H9 (cell line): ENCODE measurements around the gene ATP11C. TPM values are rescaled to one million over a fixed set of nuclear protein-coding genes. Genes with fewer than 3 reads are reported as not detected.

Experiments
- DNase-seq: peaks from one replicate; pipeline ENCODE4 v3.0.0-alpha.2; 2017
- H2AFZ ChIP-seq: one replicate; pipeline ENCODE4 v1.6.1; 2013; ENCODE audit warnings: mild to moderate bottlenecking, low read length, control low read depth, moderate library complexity
- H2AK5ac ChIP-seq: 2 replicates; pipeline ENCODE4 v1.6.1; 2013; ENCODE audit warnings: low read length, control low read depth, mixed read lengths; ENCODE audit not compliant: insufficient read length
- H2BK120ac ChIP-seq: one replicate; pipeline ENCODE4 v1.6.1; 2013; ENCODE audit warnings: low read depth, mild to moderate bottlenecking, low read length, control low read depth, inconsistent platforms; ENCODE audit not compliant: poor library complexity, severe bottlenecking
- H2BK12ac ChIP-seq: 2 replicates; pipeline ENCODE4 v1.6.1; 2013; ENCODE audit warnings: low read length, control low read depth, mixed read lengths, low read depth; ENCODE audit not compliant: insufficient read length
- H2BK15ac ChIP-seq: 2 replicates; pipeline ENCODE4 v1.6.1; 2013; ENCODE audit warnings: low read depth, low read length, control low read depth
- H2BK20ac ChIP-seq: one replicate; pipeline ENCODE4 v1.6.1; 2013; ENCODE audit warnings: low read depth, mild to moderate bottlenecking, low read length, control low read depth, inconsistent platforms; ENCODE audit not compliant: poor library complexity, severe bottlenecking
- H2BK5ac ChIP-seq: 2 replicates; pipeline ENCODE4 v1.6.1; 2013; ENCODE audit warnings: low read length, control low read depth, mixed read lengths; ENCODE audit not compliant: insufficient read length
- H3K14ac ChIP-seq: 2 replicates; pipeline ENCODE4 v1.6.1; 2013; ENCODE audit warnings: low read length, control low read depth; ENCODE audit not compliant: insufficient read depth
- H3K18ac ChIP-seq: 2 replicates; pipeline ENCODE4 v1.6.1; 2013; ENCODE audit warnings: low read depth, mild to moderate bottlenecking, mixed read lengths, low read length, control low read depth; ENCODE audit not compliant: insufficient read length
- H3K23ac ChIP-seq: 2 replicates; pipeline ENCODE4 v1.6.1; 2013; ENCODE audit warnings: low read length, control low read depth, mixed read lengths, low read depth; ENCODE audit not compliant: insufficient read length
- H3K23me2 ChIP-seq: 2 replicates; pipeline ENCODE4 v1.6.1; 2013; ENCODE audit warnings: low read depth, mild to moderate bottlenecking, mixed read lengths, low read length, control low read depth; ENCODE audit not compliant: insufficient read length, poor library complexity, severe bottlenecking
- H3K27ac ChIP-seq: 2 replicates; pipeline ENCODE4 v1.5.1; 2013; ENCODE audit warnings: low read length, control low read depth, mixed read lengths, low read depth; ENCODE audit not compliant: insufficient read length
- H3K27me3 ChIP-seq: 2 replicates; pipeline ENCODE4 v1.6.1; 2013; ENCODE audit warnings: low read length, control low read depth, inconsistent platforms; ENCODE audit not compliant: insufficient read depth
- H3K4ac ChIP-seq: 2 replicates; pipeline ENCODE4 v1.6.1; 2013; ENCODE audit warnings: low read depth, mild to moderate bottlenecking, control low read depth, inconsistent platforms, low read length, moderate library complexity
- H3K4me1 ChIP-seq: 2 replicates; pipeline ENCODE4 v1.6.1; 2013; ENCODE audit warnings: low read length, control low read depth, inconsistent platforms; ENCODE audit not compliant: insufficient read depth
- H3K4me2 ChIP-seq: 2 replicates; pipeline ENCODE4 v1.6.1; 2013; ENCODE audit warnings: low read length, control low read depth, mixed read lengths; ENCODE audit not compliant: insufficient read length, insufficient read depth
- H3K56ac ChIP-seq: 2 replicates; pipeline ENCODE4 v1.6.1; 2013; ENCODE audit warnings: low read depth, mild to moderate bottlenecking, mixed read lengths, low read length, control low read depth; ENCODE audit not compliant: insufficient read length
- H3K79me1 ChIP-seq: 2 replicates; pipeline ENCODE4 v1.6.1; 2013; ENCODE audit warnings: low read depth, mild to moderate bottlenecking, moderate library complexity, low read length, control low read depth, inconsistent platforms; ENCODE audit not compliant: insufficient read depth, poor library complexity, severe bottlenecking
- H3K79me2 ChIP-seq: 2 replicates; pipeline ENCODE4 v1.6.1; 2013; ENCODE audit warnings: low read length, control low read depth, inconsistent platforms; ENCODE audit not compliant: insufficient read depth
- H3K9ac ChIP-seq: 2 replicates; pipeline ENCODE4 v1.6.1; 2013; ENCODE audit warnings: low read length, control low read depth, mixed read lengths; ENCODE audit not compliant: insufficient read length; ENCODE audit errors: extremely low read depth
- H3K9me3 ChIP-seq: one replicate; pipeline ENCODE4 v1.6.1; 2013; ENCODE audit warnings: low read depth, low read length, inconsistent platforms; ENCODE audit not compliant: control insufficient read depth
- H3T11ph ChIP-seq: one replicate; pipeline ENCODE4 v1.6.1; 2013; ENCODE audit warnings: mild to moderate bottlenecking, low read length, control low read depth, inconsistent platforms
- H4K20me1 ChIP-seq: one replicate; pipeline ENCODE4 v1.6.1; 2013; ENCODE audit not compliant: control insufficient read depth, insufficient read length, insufficient read depth
- H4K5ac ChIP-seq: 2 replicates; pipeline ENCODE4 v1.6.1; 2013; ENCODE audit warnings: low read depth, mild to moderate bottlenecking, mixed read lengths, low read length, control low read depth; ENCODE audit not compliant: insufficient read length
- H4K8ac ChIP-seq: replicated peaks from 2 replicates; pipeline ENCODE4 v1.6.1; 2013; ENCODE audit warnings: low read length, control low read depth, mixed read lengths, low read depth; ENCODE audit not compliant: insufficient read length
- H4K91ac ChIP-seq: 2 replicates; pipeline ENCODE4 v1.6.1; 2013; ENCODE audit warnings: low read depth, mild to moderate bottlenecking, moderate library complexity, mixed read lengths, low read length, control low read depth; ENCODE audit not compliant: insufficient read length
- H3K27ac Mint-ChIP-seq, 3 experiments: 2 replicates in 2 of 3; 3 replicates in 1 of 3; pipeline ENCODE4 v1.8.0; 2020 to 2021; ENCODE audit warnings: mixed read lengths in 3 of 3, mild to moderate bottlenecking in 1 of 3, moderate library complexity in 1 of 3
- H3K27me3 Mint-ChIP-seq: 2 replicates; pipeline ENCODE4 v1.8.0; 2021; ENCODE audit warnings: low read depth, mild to moderate bottlenecking, moderate library complexity, mixed read lengths
- H3K36me3 Mint-ChIP-seq, 3 experiments: 2 replicates in 2 of 3; 3 replicates in 1 of 3; pipeline ENCODE4 v1.8.0; 2020 to 2021; ENCODE audit warnings: low read depth in 3 of 3, mixed read lengths in 3 of 3; ENCODE audit not compliant: insufficient read depth in 1 of 3
- H3K4me1 Mint-ChIP-seq, 2 experiments: 2 replicates each; pipeline ENCODE4 v1.8.0; 2020; ENCODE audit warnings: mixed read lengths in 2 of 2
- H3K4me3 Mint-ChIP-seq, 2 experiments: 2 replicates in 1 of 2; 3 replicates in 1 of 2; pipeline ENCODE4 v1.8.0; 2020 to 2021; ENCODE audit warnings: mild to moderate bottlenecking in 2 of 2, mixed read lengths in 2 of 2, moderate library complexity in 1 of 2
- H3K9me3 Mint-ChIP-seq, 2 experiments: 2 replicates in 1 of 2; 3 replicates in 1 of 2; pipeline ENCODE4 v1.8.0; 2020; ENCODE audit warnings: mild to moderate bottlenecking in 2 of 2, mixed read lengths in 2 of 2, moderate library complexity in 1 of 2
- CTCF ChIP-seq: fragments of 200-600 bp; sonication (generic); conservative IDR thresholded peaks from 3 replicates; pipeline ENCODE4 v1.8.0; 2021; ENCODE audit warnings: antibody characterized with exemption, mild to moderate bottlenecking
- WGBS: extraction: QIAGEN DNeasy Blood & Tissue Kit; methylation state at CpG from one replicate; pipeline ENCODE4 v1.1.7; 2013; ENCODE audit warnings: missing lambda C conversion rate, low lambda C conversion rate, mixed read lengths; ENCODE audit not compliant: insufficient read length; ENCODE audit errors: extremely low coverage; 5-methylcytosine and 5-hydroxymethylcytosine counted together
- total RNA-seq: library from RNA; stranded (reverse); gene quantifications from 2 replicates; pipeline ENCODE4 v1.2.1, GENCODE V29; 2021

Gene ATP11C
- total RNA-seq, 1 experiment from 2014 or later, result 28.4 TPM

- Histone ChIP-seq H3K9ac (no peak overlapping the region), H4K8ac (no peak overlapping the region), H3K27me3 (no peaks in the 10 kb centered on the region), H4K5ac (no peak overlapping the region), H2BK120ac (no peak overlapping the region), H3K9me3 (no peaks in the 10 kb centered on the region), H2AK5ac (no peak overlapping the region), H3K27ac (no peak overlapping the region), H3T11ph (no peak overlapping the region), H3K23ac (no peak overlapping the region), H3K4ac (no peak overlapping the region), H2BK20ac (no peak overlapping the region), H4K91ac (no peak overlapping the region), H3K79me1 (no peaks in the 10 kb centered on the region), H3K4me2 (no peak overlapping the region), H3K79me2 (no peaks in the 10 kb centered on the region), H3K23me2 (no peaks in the 10 kb centered on the region), H3K18ac (no peak overlapping the region), H2BK15ac (no peak overlapping the region), H4K20me1 (no peaks in the 10 kb centered on the region), H3K14ac (no peak overlapping the region), H2BK12ac (no peak overlapping the region), H2BK5ac (no peak overlapping the region), H2AFZ (no peak overlapping the region), H3K4me1 (no peaks in the 10 kb centered on the region; the same call in 1 of the 2 replicates), H3K56ac (no peak overlapping the region)
- no peak overlapping the region for H3K4me3 Mint-ChIP-seq
- H3K4me1 Mint-ChIP-seq, result peaks cover 4 to 8% of the 10 kb centered on the region in 2 experiments; a peak in 3 of 4 replicates
- WGBS, result no CpG with 5 or more reads among the region's 4 CpGs
- H3K9me3 Mint-ChIP-seq, result peaks cover 0 to 25% of the 10 kb centered on the region in 2 experiments; a peak in 2 of 5 replicates
- no peak overlapping the region for H3K27ac Mint-ChIP-seq
- H3K36me3 Mint-ChIP-seq, result peaks cover 0 to 4% (median 0%) of the 10 kb centered on the region in 3 experiments; a peak in 4 of 7 replicates
- no peak for DNase-seq
- no peak for TF ChIP-seq CTCF
- H3K27me3 Mint-ChIP-seq, result no peaks in the 10 kb centered on the region
Observed at GRCh38 chrX:139762400-139763183, 170.3 kb downstream of the ATP11C start.
